ENCODE data around the gene AMFR. TPM values are rescaled to one million over a fixed set of nuclear protein-coding genes. Genes with fewer than 3 reads are reported as not detected.
"Not testable (repeated sequence)": the region's sequence is repeated elsewhere in the genome, so short reads cannot be mapped to it uniquely, and the experiment has no call there.

AMFR gene
- total RNA-seq, 6 experiments from 2014 or later, result 92.2 to 189 (median 137) TPM

DNA sequence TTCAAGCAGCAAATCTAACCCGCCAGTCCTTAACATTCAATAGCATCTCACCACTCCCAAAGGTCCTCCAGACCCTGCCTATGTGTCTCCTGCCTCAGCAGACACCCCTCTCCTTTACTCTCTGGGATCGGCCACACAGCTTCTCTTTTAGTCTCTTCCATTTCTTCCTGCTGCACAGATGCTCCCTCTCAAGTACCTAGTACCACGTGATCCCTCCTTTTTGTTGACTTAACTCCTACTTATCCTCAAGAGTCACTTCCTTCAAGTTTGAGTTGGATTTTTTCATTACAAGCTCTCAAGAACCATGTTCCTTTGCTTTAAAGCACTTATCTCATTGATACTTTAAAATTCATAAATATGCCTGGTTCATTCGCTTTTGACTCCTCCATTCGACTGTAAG is 24.9 kb downstream of the AMFR start:
- Histone ChIP-seq H3K36me3 (peaks cover 8 to 44% (median 23%) of the 10 kb centered on the region in 4 donors), H3K4me3 (no peak overlapping the region), H3K27me3 (no peaks in the 10 kb centered on the region), H3K4me1 (no peaks in the 10 kb centered on the region), H3K27ac (no peak overlapping the region), H3K9me3 (no peaks in the 10 kb centered on the region)
- TF ChIP-seq, protein P1, sequence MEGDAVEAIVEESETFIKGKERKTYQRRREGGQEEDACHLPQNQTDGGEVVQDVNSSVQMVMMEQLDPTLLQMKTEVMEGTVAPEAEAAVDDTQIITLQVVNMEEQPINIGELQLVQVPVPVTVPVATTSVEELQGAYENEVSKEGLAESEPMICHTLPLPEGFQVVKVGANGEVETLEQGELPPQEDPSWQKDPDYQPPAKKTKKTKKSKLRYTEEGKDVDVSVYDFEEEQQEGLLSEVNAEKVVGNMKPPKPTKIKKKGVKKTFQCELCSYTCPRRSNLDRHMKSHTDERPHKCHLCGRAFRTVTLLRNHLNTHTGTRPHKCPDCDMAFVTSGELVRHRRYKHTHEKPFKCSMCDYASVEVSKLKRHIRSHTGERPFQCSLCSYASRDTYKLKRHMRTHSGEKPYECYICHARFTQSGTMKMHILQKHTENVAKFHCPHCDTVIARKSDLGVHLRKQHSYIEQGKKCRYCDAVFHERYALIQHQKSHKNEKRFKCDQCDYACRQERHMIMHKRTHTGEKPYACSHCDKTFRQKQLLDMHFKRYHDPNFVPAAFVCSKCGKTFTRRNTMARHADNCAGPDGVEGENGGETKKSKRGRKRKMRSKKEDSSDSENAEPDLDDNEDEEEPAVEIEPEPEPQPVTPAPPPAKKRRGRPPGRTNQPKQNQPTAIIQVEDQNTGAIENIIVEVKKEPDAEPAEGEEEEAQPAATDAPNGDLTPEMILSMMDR (IDR thresholded peaks at IDR 0.05), result no peak
- no peak for TF ChIP-seq POLR2A (IDR thresholded peaks at IDR 0.05)
- DNase-seq, result no peak
- intact Hi-C loops (cut with DNase I), result no loop called here
- 75% methylated on average over 5 of the region's 5 CpGs for WGBS (ENCODE audit: insufficient coverage, low coverage, low lambda C conversion rate, missing lambda C conversion rate)
- no peak for ATAC-seq

DNA sequence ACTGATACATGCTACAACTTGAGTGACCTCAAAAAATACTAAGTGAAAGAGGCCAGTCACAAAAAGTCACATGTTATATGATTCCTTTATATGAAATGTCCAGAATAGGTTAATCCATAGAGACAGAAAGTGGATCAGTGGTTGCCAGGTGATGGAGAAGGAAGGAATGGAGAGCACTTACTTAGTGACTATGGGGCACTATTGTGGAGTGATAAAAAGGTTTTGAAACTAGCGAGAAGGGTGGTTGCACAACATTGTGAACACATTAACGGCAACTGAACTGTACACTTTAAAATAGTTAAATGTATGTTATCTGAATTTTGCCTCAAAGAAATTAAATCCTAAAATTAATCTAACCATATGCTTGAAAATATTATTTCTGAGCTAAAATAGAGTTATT is 25.9 kb downstream of the AMFR start:
- no peaks in the 10 kb centered on the region for H3K27me3 ChIP-seq
- intact Hi-C loops (cut with DNase I), result no loop called here
- peaks cover 8 to 35% (median 19%) of the 10 kb centered on the region in 4 donors for H3K36me3 ChIP-seq
- ATAC-seq (peak in 3 of 4 donors; percentile 41 to 55 (median 48)), DNase-seq (no peak)
- no peak overlapping the region for H3K4me3 ChIP-seq
- H3K27ac ChIP-seq, result no peak overlapping the region
- 25% methylated on average over 2 of the region's 2 CpGs for WGBS (ENCODE audit: insufficient coverage, low coverage, low lambda C conversion rate, missing lambda C conversion rate)
- TF ChIP-seq, protein P1 (IDR thresholded peaks at IDR 0.05), result no peak
- no peak for TF ChIP-seq POLR2A (IDR thresholded peaks at IDR 0.05)
- H3K4me1 ChIP-seq, result no peaks in the 10 kb centered on the region
- H3K9me3 ChIP-seq, result no peaks in the 10 kb centered on the region

DNA sequence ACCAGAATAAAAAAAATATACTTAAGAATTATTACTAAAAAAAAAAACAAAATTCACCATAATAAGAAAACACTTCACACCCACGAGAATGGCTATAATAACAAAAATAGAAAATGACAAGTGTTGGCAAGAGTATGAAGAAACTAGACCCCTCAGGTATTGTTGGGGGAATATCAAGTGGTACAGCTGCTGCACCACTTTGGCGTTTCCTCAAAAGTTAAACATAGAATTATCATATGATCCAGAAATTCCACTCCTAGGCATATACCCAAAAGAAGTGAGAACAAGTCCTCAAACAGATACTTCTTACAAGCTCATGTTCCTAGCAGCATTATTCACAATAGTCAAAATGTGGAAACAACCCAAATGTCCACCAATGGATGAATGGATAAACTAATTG is 26.3 kb downstream of the AMFR start:
- Histone ChIP-seq H3K27ac (no peak overlapping the region), H3K9me3 (no peaks in the 10 kb centered on the region), H3K36me3 (peaks cover 8 to 31% (median 15%) of the 10 kb centered on the region in 4 donors), H3K4me1 (no peaks in the 10 kb centered on the region), H3K4me3 (no peak overlapping the region), H3K27me3 (no peaks in the 10 kb centered on the region)
- TF ChIP-seq, protein P1 (IDR thresholded peaks at IDR 0.05), result no peak
- TF ChIP-seq POLR2A (IDR thresholded peaks at IDR 0.05), result no peak
- DNase-seq, result no peak
- intact Hi-C loops (cut with DNase I), result no loop called here
- ATAC-seq, result no peak
- 97% methylated on average over 2 of the region's 2 CpGs for WGBS (ENCODE audit: insufficient coverage, low coverage, low lambda C conversion rate, missing lambda C conversion rate)

DNA sequence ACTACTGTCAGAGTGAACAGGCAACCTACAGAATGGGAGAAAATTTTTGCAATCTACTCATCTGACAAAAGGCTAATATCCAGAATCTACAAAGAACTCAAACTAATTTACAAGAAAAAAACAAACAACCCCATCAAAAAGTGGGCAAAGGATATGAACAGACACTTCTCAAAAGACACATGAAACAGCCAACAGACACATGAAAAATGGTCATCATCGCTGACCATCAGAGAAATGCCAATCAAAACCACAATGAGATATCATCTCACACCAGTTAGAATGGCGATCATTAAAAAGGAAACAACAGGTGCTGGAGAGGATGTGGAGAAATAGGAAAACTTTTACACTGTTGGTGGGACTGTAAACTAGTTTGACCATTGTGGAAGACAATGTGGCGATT is 28.6 kb downstream of the AMFR start:
- H3K27ac ChIP-seq; intact Hi-C loops (cut with DNase I); H3K4me3 ChIP-seq; H3K9me3 ChIP-seq; ATAC-seq; DNase-seq; H3K4me1 ChIP-seq; H3K27me3 ChIP-seq: not testable (repeated sequence)
- WGBS (ENCODE audit: insufficient coverage, low coverage, low lambda C conversion rate, missing lambda C conversion rate), result 83% methylated on average over 3 of the region's 3 CpGs
- H3K36me3 ChIP-seq, result peaks cover 0 to 18% (median 3%) of the 10 kb centered on the region in 4 donors

DNA sequence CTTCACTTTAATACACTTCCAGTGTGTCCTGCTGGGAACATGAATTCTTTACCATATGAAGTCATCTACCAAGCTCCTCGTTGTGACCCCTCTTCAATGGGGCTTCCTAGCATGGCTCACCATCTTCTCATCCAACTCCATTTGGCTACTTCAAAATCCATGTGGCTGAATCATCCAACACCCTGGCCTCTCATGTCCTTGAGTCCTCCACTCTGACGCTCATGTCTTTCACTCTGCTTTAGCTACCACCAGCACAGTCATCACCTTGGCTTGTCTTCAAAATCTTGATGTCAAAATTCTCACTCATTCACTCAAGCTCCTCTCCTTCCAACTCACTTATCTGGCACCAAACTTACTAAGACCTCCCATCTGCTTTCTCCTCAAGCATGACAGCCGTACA is 35.8 kb downstream of the AMFR start:
- 97% methylated on average over 3 of the region's 3 CpGs for WGBS (ENCODE audit: insufficient coverage, low coverage, low lambda C conversion rate, missing lambda C conversion rate)
- Histone ChIP-seq H3K27me3 (no peaks in the 10 kb centered on the region), H3K27ac (no peak overlapping the region), H3K4me1 (peaks cover 0 to 8% (median 3%) of the 10 kb centered on the region in 4 donors), H3K9me3 (no peaks in the 10 kb centered on the region), H3K36me3 (peaks cover 0 to 38% (median 13%) of the 10 kb centered on the region in 4 donors), H3K4me3 (no peak overlapping the region)
- TF ChIP-seq POLR2A (IDR thresholded peaks at IDR 0.05), result no peak
- TF ChIP-seq, protein P1 (IDR thresholded peaks at IDR 0.05), result no peak
- ATAC-seq, result no peak
- intact Hi-C loops (cut with DNase I), result no loop called here
- DNase-seq, result no peak

Measured in right lobe of liver (tissue), 6 donors.